HG02763 (cell line): ENCODE results near the gene MED12.
"Not testable (repeated sequence)": the region's sequence is repeated elsewhere in the genome, so short reads cannot be mapped to it uniquely, and the experiment has no call there.

Experiments
- ATAC-seq: cut with Tn5 transposase; IDR thresholded peaks from one replicate; pipeline ENCODE4 v1.9.1; 2021; ENCODE audit warnings: mild to moderate bottlenecking, moderate library complexity; ENCODE audit not compliant: unreplicated experiment

MED12 gene

GRCh38 chrX:71160475-71160874, 42.1 kb downstream of the MED12 start:
- no peak for ATAC-seq

- no peak for ATAC-seq
These were observed 44.6 kb downstream of the MED12 start for GRCh38 chrX:71162981-71163380.

GRCh38 chrX:71164071-71164470, 45.7 kb downstream of the MED12 start:
- no peak for ATAC-seq

GRCh38 chrX:71166461-71166860, 48.1 kb downstream of the MED12 start:
- no peak for ATAC-seq

GRCh38 chrX:71167031-71167781, 48.8 kb downstream of the MED12 start:
- no peak for ATAC-seq

- ATAC-seq: no peak
These were observed 49.7 kb downstream of the MED12 start for GRCh38 chrX:71168134-71168533.

- no peak for ATAC-seq
These were observed 51.2 kb downstream of the MED12 start for GRCh38 chrX:71169586-71169985.

- ATAC-seq: no peak
These were observed 52.3 kb downstream of the MED12 start for GRCh38 chrX:71170660-71171059.

GRCh38 chrX:71171110-71171801, 52.9 kb downstream of the MED12 start:
- no peak for ATAC-seq

GRCh38 chrX:71173440-71173839, 55.0 kb downstream of the MED12 start:
- no peak for ATAC-seq

GRCh38 chrX:71174795-71175194, 56.4 kb downstream of the MED12 start:
- ATAC-seq: no peak

GRCh38 chrX:71175531-71175930, 57.1 kb downstream of the MED12 start:
- ATAC-seq: no peak

GRCh38 chrX:71177327-71177726, 58.9 kb downstream of the MED12 start:
- no peak for ATAC-seq

GRCh38 chrX:71178908-71179307, 60.5 kb downstream of the MED12 start:
- ATAC-seq: no peak

GRCh38 chrX:71180579-71181265, 62.3 kb downstream of the MED12 start:
- not testable (repeated sequence) for ATAC-seq

GRCh38 chrX:71181558-71181909, 63.1 kb downstream of the MED12 start:
- peak; percentile 40 for ATAC-seq

GRCh38 chrX:71181910-71182799, 63.8 kb downstream of the MED12 start:
- peak; percentile 81 for ATAC-seq

GRCh38 chrX:71182871-71183270, 64.5 kb downstream of the MED12 start:
- ATAC-seq: no peak

- ATAC-seq: no peak
These were observed 64.9 kb downstream of the MED12 start for GRCh38 chrX:71183341-71183740.

- no peak for ATAC-seq
These were observed 65.7 kb downstream of the MED12 start for GRCh38 chrX:71184092-71184491.
